GM21737 (cell line): ENCODE measurements around the gene CUBN.

Experiments used
- ATAC-seq: cut with Tn5 transposase; IDR thresholded peaks from one replicate; pipeline ENCODE4 v1.9.1; 2021; ENCODE audit warnings: mild to moderate bottlenecking, moderate library complexity; ENCODE audit not compliant: unreplicated experiment

Gene CUBN

GRCh38 chr10:16995867-16996529 lies 133.6 kb downstream of the CUBN start:
- ATAC-seq, result no peak

DNA sequence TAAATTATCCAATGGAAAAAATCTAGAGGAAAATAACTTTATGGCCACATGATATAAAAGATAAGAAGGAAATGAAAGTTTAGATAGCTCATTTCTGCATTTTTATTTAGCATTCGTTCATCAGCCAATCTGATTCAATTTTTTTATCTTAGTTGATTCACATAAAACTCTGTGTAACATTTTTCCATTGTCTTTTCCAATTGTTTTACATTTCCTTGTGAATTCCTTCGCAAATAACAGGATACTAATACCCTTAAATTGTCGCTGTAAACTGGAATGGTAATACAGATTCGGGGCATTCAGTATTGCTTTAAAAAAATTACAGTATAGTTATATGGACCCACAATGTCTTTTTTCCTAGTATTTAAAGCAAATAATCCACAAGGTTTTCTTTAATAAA lies 136.4 kb downstream of the CUBN start:
- ATAC-seq, result no peak

DNA sequence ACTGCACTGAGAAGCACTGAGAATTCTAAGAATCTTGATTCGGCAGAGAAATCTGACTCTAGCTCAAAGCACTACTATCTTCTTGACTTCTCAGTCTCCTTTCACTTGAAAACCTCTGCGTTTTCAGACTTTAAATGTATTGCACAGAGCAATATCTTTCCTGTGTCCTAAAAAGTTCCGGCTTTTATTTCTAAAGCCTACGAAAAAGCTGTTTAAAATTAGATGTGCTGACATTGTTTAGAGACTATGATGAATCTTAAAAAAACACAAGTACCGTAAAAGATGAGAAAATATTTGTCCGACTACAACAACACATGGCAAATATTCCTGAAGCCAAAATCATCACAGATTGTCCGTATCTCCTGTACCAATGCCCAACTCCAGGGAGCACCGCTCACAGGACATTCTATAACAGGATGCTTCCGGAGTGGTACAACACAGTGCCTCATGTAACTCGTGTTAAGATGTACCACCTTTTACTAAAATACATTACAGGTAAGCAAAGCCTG lies 136.9 kb downstream of the CUBN start:
- ATAC-seq, result no peak

- no peak for ATAC-seq
Observed at GRCh38 chr10:16991011-16991410, 138.6 kb downstream of the CUBN start.

DNA sequence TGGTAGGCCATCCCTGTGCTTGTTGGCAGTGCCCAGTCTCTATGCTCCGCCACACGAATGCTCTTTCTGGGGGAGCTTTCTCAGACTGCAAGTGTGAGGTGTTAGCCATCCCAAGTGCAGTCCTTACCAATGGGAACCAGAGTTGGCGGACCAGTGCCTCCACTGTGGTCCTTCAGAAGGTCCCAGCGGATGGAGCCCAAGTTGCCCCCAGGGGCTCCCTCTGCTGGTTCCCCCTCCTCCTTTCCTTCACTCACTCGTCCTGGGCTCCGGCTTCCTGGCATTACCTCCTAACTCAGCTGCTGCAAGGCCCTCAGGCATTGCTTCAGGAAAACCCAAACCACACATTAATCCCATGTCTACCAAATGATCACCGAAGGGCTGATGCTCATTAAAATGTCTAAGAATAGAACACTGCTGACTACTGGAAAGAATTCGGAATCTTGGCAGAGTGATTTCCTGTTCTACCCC lies 139.8 kb downstream of the CUBN start:
- no peak for ATAC-seq

DNA sequence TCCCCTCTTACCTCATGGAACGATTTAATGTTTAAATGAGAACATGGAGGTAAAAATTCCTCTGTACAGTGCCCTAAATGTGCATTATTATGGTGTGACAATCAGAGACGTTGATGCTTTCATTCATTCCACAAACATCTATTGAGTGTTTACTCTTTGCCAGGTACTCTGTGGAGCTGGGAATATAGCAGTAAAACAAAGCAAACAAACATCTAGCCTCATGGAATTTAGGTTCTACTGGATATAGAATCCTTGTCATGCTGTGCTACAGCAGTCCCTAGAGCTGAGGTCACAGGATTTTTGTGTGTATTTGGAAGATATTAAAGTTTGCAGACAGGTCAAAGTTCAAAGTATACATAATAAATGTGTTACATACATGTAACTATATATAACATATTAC lies 140.7 kb downstream of the CUBN start:
- ATAC-seq, result no peak

DNA sequence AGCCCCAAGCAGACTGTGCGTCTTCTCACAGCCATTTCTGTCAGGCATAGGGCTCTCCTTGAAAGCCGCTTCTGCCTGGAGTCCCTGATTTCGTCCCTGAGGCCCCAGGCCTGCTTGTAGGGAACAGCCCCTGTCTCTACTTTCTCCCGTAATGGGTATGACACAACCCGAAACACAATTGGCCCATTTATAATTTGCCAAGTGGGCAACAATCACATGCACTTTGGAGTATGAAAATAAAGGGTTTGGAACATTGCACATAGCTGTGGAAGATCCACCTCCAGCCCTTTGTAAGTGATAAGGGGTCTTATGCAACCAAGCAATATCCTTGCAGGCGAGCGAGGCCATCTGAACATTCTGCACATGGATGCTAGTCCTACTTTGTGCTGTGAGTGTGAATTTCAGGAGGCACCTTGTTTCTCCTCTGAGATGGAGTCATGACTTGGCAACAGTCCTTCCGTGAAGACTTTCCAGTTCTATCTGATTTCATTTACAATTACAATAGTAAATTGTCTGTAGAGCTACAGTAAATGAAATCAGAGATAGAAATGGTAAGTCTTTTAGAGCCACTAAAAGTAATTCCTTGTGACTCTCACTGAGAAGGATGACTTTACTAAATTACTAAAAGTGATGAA lies 141.5 kb downstream of the CUBN start:
- ATAC-seq, result no peak

DNA sequence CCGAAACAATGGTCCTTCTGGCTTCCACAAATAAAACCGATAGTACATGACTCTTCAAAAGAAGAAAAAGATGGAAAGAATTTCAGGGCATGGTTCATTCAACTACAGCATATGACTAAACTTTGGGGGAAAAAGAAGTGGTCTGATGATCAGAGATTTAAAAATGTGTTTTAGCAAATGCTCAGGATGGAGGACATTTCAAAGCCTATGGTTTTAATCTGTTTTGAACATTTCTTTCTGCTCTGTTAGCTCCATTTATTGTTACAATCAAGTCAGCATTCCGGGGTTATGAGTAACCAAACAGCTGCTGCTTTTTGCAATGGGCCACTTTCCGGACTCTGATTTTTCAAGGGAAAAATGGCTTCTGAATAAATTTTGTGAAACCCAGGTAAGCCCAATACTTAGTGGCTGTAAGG lies 142.4 kb downstream of the CUBN start:
- no peak for ATAC-seq

DNA sequence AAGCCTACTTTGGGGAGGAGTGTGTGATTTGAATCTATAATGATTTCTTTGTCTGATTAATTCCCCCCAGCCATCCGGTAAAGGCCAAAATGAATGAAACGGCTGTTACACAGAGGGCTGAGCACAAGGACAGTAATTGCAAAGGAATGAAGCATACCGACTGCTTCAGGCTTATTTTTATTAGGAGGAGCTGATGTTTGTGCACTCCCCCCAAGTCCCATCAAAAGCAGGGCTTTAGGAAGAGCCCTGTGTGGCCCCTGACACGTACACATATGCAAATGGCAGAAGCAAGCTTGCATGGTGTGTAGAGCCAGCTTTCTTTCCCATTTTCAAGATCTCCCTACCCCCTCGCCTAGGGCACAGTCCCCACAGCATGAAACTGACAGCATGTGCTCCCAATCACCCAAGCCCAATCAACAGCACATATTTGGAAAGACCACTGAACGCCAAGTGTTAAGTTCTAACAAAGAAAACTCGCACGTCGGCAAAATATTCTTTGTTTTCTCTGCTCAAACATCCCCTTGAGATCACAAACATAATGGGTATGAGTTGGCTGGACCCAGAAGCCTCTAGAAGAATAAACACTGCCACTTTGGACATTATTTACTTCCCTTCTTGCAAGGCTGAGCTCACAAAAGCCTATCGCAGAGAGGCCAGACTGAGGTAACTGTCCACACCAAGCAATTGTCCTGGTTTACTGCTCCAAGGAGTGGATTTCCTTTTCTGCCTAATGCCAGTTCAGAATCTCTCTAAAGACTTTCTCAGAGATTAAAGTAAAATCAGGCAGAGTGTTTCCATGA lies 143.0 kb downstream of the CUBN start:
- no peak for ATAC-seq

GRCh38 chr10:16986082-16986405 lies 143.6 kb downstream of the CUBN start:
- ATAC-seq, result no peak

DNA sequence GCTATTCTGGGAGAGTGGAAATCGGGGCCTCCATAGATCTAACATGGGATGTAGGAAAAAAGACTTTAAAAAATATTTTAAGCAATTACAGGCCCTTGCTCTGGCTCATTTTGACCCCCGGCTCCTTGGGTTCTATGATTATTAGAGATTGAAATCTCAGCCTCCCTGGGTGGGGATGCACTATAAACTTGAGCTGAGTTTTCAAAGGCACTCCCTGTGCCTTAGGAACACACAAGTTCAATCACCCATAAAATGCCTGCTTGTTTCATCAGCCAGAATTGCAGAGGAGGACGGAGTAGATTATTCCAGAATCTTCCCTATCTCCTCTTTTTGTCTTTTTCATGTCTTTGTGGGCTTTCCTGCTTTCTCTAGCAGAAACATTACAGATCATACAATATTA lies 145.4 kb downstream of the CUBN start:
- ATAC-seq, result no peak

- ATAC-seq, result no peak
Observed at GRCh38 chr10:16976803-16977202, 152.8 kb downstream of the CUBN start.

GRCh38 chr10:16975188-16975587 lies 154.4 kb downstream of the CUBN start:
- ATAC-seq, result no peak

- ATAC-seq, result no peak
Observed at GRCh38 chr10:16968416-16969041, 161.1 kb downstream of the CUBN start.

GRCh38 chr10:16967866-16968415 lies 161.7 kb downstream of the CUBN start:
- no peak for ATAC-seq

GRCh38 chr10:16966991-16967865 lies 162.4 kb downstream of the CUBN start:
- ATAC-seq, result no peak

DNA sequence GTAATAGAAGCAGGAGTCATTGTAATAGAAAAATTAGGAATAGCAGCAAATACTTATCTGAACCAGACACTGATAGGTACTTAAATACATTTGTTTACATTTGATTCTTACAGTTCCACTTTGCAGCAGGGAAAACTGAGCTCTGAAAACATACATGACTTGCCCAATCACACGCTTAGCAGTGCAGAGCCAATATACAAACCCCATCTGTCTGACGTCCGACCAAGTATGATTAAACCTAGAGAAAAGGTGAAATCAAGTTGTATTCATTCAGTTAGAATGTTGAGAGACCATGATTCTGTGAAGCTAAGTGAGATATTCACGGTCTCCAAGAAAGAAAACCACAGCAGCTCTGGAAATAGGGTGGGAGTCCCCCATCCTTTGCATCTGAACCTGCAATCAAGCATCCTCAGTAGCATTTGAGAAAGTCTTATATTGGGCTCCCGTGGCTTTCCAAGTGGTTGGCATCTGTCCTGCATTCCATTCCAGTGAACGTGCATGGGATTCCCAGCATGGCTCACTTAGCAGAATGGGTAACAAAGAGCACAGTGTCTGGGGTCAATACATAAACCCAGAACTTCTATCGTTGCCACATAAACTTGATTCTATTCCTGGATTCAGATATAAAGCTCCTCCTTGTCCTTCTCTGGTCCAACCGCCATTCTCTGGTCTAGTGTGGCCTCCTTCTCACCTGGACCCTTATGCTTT lies 163.7 kb downstream of the CUBN start:
- ATAC-seq, result no peak

DNA sequence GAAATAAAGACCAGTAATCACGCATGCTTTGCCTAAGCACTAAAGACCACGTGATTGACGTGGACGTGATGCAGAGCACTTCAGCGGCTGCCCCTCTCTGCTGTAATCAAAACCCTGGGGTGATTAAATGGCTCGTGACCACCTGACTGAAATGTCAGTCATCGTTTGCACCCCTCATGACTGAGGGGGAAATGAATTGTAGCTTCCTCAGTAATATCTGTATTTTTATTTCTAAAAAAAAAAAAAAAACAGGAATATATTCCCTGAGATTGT lies 164.3 kb downstream of the CUBN start:
- ATAC-seq, result no peak

- ATAC-seq, result no peak
Observed at GRCh38 chr10:16964576-16965343, 164.9 kb downstream of the CUBN start.
